Ascending aorta (tissue), 2 donors: ENCODE data around the gene EEF1AKMT4. TPM values are rescaled to one million over a fixed set of nuclear protein-coding genes. Genes with fewer than 3 reads are reported as not detected.

Experiments
- DNase-seq, 2 donors: peaks; one replicate each; pipeline ENCODE4 v3.0.0-alpha.2; 2019; ENCODE audit warnings: low spot score in 2 of 2
- H3K27ac ChIP-seq, 2 donors: fragments of 200-600 bp; sonication (generic); one replicate each; pipeline ENCODE4 v1.5.1; 2016 to 2017; ENCODE audit warnings: mild to moderate bottlenecking in 1 of 2
- H3K27me3 ChIP-seq: fragments of 200-600 bp; sonication (generic); one replicate; pipeline ENCODE4 v1.5.1; 2017
- H3K36me3 ChIP-seq, 2 donors: fragments of 200-600 bp; sonication (generic); one replicate each; pipeline ENCODE4 v1.5.1; 2016
- H3K4me1 ChIP-seq, 2 donors: fragments of 200-600 bp; sonication (generic); one replicate each; pipeline ENCODE4 v1.5.1; 2016 to 2017; ENCODE audit warnings: mild to moderate bottlenecking in 1 of 2
- H3K4me3 ChIP-seq, 2 donors: fragments of 200-600 bp; sonication (generic); one replicate each; pipeline ENCODE4 v1.5.1; 2016 to 2017; ENCODE audit warnings: mild to moderate bottlenecking in 1 of 2
- H3K9me3 ChIP-seq, 2 donors: fragments of 200-600 bp; sonication (generic); one replicate each; pipeline ENCODE4 v1.5.1; 2016
- intact Hi-C: fragments of 100-400 bp; cut with DNase I; formaldehyde crosslinking; loops from one replicate; pipeline ENCODE4 v1.15.1; 2023
- total RNA-seq: library from RNA; depleted of rRNA; stranded (reverse); fragments of >200 nt; gene quantifications from one replicate; pipeline ENCODE4 v1.1.0, GENCODE V29; 2016
- TF ChIP-seq, protein P1 (sequence below), 3 experiments: fragments of 200-600 bp in 2 of 3; fragments of 450-650 bp in 1 of 3; sonication (generic) in 2 of 3; IDR thresholded peaks; one replicate each; pipeline ENCODE4 v1.5.1; 2016 to 2019; ENCODE audit warnings: antibody characterized with exemption in 3 of 3, mild to moderate bottlenecking in 1 of 3, moderate library complexity in 1 of 3

The EEF1AKMT4 gene
- total RNA-seq, 1 donor from 2014 or later, result 4.8 TPM

DNA sequence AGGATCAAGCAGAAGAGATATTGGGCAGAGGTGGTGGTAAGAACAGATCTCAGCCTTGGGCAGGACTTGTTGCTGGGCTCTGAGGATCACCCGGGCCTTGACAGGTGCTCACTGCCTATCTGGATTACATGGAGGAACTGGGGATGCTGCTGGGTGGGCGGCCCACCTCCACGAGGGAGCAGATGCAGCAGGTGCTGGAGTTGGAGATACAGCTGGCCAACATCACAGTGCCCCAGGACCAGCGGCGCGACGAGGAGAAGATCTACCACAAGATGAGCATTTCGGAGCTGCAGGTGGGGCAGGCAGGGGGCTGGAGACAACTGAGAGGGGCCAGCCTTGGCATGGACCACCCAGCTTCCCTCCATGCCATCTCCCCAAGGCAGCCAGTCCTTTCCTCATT, 34.2 kb downstream of the EEF1AKMT4 start:
- intact Hi-C loops, result no loop called here
- Histone ChIP-seq H3K27me3 (no peaks in the 10 kb centered on the region), H3K27ac (no peak overlapping the region), H3K9me3 (no peaks in the 10 kb centered on the region), H3K36me3 (no peaks in the 10 kb centered on the region), H3K4me1 (no peaks in the 10 kb centered on the region), H3K4me3 (no peak overlapping the region)
- no peak for DNase-seq
- TF ChIP-seq, protein P1, sequence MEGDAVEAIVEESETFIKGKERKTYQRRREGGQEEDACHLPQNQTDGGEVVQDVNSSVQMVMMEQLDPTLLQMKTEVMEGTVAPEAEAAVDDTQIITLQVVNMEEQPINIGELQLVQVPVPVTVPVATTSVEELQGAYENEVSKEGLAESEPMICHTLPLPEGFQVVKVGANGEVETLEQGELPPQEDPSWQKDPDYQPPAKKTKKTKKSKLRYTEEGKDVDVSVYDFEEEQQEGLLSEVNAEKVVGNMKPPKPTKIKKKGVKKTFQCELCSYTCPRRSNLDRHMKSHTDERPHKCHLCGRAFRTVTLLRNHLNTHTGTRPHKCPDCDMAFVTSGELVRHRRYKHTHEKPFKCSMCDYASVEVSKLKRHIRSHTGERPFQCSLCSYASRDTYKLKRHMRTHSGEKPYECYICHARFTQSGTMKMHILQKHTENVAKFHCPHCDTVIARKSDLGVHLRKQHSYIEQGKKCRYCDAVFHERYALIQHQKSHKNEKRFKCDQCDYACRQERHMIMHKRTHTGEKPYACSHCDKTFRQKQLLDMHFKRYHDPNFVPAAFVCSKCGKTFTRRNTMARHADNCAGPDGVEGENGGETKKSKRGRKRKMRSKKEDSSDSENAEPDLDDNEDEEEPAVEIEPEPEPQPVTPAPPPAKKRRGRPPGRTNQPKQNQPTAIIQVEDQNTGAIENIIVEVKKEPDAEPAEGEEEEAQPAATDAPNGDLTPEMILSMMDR (IDR thresholded peaks at IDR 0.05), result no peak

DNA sequence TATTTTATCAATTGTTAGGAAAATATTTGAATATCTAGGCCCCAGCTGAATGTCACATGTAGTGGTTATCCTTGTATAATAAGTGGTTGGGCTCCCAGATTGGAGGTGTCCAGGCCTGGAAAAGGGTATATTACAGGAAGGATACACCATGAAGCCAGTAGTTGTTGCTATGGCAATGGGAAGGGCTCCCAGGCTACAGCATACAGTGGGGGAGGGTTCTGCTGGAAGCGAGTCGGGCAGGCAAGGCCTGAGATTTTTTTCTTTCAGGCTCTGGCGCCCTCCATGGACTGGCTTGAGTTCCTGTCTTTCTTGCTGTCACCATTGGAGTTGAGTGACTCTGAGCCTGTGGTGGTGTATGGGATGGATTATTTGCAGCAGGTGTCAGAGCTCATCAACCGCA, 35.2 kb downstream of the EEF1AKMT4 start:
- intact Hi-C loops, result loop anchor here (5.0 kb wide), 1 partner anchor 258 kb away; no protein-coding TSS in a partner anchor
- TF ChIP-seq, protein P1 (IDR thresholded peaks at IDR 0.05), result no peak
- no peaks in the 10 kb centered on the region for H3K27me3 ChIP-seq

GRCh38 chr3:184289426-184289938, 40.0 kb downstream of the EEF1AKMT4 start:
- no peak for DNase-seq
- H3K27me3 ChIP-seq, result no peaks in the 10 kb centered on the region
- intact Hi-C loops, result loop anchor here (5.0 kb wide), 1 partner anchor 253 kb away; no protein-coding TSS in a partner anchor

More for the DNA sequence above, 35.2 kb downstream of the EEF1AKMT4 start:
- H3K27ac ChIP-seq, result no peak overlapping the region
- H3K9me3 ChIP-seq, result no peaks in the 10 kb centered on the region
- no peak for DNase-seq
- no peaks in the 10 kb centered on the region for H3K36me3 ChIP-seq
- no peak overlapping the region for H3K4me3 ChIP-seq
- H3K4me1 ChIP-seq, result no peaks in the 10 kb centered on the region

DNA sequence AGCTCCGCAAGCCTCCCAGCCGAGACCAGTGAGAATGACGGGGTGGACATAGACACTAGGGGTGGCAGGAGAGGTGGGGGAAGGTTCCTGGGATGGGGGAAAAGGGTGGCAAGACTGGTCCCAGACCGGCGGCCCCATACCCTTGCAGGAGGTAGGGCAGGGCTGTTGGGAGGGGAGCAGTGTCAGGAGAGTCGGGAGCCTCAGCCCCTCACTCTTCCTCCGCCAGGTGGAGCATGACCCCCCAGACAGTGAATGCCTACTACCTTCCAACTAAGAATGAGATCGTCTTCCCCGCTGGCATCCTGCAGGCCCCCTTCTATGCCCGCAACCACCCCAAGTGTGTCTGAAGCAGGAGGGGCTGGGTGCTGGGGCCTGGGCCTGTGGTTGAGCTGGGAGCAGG, 40.9 kb downstream of the EEF1AKMT4 start:
- no peak overlapping the region for H3K4me3 ChIP-seq
- DNase-seq, result no peak
- intact Hi-C loops, result no loop called here
- no peaks in the 10 kb centered on the region for H3K27me3 ChIP-seq
- TF ChIP-seq, protein P1 (IDR thresholded peaks at IDR 0.05), result no peak
- no peak overlapping the region for H3K27ac ChIP-seq
- no peaks in the 10 kb centered on the region for H3K4me1 ChIP-seq
- no peaks in the 10 kb centered on the region for H3K36me3 ChIP-seq
- H3K9me3 ChIP-seq, result no peaks in the 10 kb centered on the region

More at GRCh38 chr3:184289426-184289938, 40.0 kb downstream of the EEF1AKMT4 start:
- TF ChIP-seq, protein P1 (IDR thresholded peaks at IDR 0.05), result peak in 2 of 3 experiments; percentile 27 to 42
- H3K9me3 ChIP-seq, result no peaks in the 10 kb centered on the region
- no peaks in the 10 kb centered on the region for H3K4me1 ChIP-seq
- no peak overlapping the region for H3K4me3 ChIP-seq
- no peak overlapping the region for H3K27ac ChIP-seq
- H3K36me3 ChIP-seq, result no peaks in the 10 kb centered on the region

GRCh38 chr3:184291044-184291737, 41.7 kb downstream of the EEF1AKMT4 start:
- Histone ChIP-seq H3K36me3 (no peaks in the 10 kb centered on the region), H3K4me3 (no peak overlapping the region), H3K9me3 (no peaks in the 10 kb centered on the region), H3K27me3 (no peaks in the 10 kb centered on the region), H3K4me1 (no peaks in the 10 kb centered on the region), H3K27ac (no peak overlapping the region)
- intact Hi-C loops, result no loop called here
- TF ChIP-seq, protein P1 (IDR thresholded peaks at IDR 0.05), result no peak
- DNase-seq, result no peak
